Measurements from ENCODE around the gene HIPK2.

DNA sequence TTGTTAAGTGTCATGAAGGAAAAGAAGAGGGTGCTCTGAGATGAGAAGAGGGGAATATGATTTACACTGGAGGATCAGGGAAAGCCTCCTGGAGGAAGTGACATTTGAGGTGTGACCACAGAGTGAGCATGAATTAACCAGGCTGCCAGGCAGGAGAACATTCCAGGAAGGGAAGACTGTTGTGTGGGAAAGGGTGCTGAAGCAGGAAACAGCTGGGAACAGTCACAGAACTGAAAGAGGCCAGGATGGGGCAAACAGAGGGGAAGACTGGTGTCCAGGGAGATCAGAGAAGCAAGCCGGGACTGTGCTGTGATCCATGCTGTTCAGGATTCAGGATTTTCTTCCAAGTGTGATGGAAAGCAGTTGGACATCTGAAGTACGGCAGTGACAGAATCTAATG is 14.9 kb downstream of the HIPK2 start:
- no peak for TF ChIP-seq EZH2 (IDR thresholded peaks at IDR 0.05; ENCODE audit: borderline replicate concordance, low read length)
- TF ChIP-seq, protein P1, sequence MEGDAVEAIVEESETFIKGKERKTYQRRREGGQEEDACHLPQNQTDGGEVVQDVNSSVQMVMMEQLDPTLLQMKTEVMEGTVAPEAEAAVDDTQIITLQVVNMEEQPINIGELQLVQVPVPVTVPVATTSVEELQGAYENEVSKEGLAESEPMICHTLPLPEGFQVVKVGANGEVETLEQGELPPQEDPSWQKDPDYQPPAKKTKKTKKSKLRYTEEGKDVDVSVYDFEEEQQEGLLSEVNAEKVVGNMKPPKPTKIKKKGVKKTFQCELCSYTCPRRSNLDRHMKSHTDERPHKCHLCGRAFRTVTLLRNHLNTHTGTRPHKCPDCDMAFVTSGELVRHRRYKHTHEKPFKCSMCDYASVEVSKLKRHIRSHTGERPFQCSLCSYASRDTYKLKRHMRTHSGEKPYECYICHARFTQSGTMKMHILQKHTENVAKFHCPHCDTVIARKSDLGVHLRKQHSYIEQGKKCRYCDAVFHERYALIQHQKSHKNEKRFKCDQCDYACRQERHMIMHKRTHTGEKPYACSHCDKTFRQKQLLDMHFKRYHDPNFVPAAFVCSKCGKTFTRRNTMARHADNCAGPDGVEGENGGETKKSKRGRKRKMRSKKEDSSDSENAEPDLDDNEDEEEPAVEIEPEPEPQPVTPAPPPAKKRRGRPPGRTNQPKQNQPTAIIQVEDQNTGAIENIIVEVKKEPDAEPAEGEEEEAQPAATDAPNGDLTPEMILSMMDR (conservative IDR thresholded peaks at IDR 0.05 in 1 of 2, IDR thresholded peaks at IDR 0.05 in 1 of 2; ENCODE audit: extremely low read depth in 1 of 2, insufficient read depth in 1 of 2, low read depth in 1 of 2, low read length in 2 of 2): no peak
